Spleen (tissue), 7 donors: ENCODE results near the gene TMEM209.

Experiments used
- CTCF ChIP-seq, 11 experiments: fragments of 200-600 bp in 7 of 11; fragments of 450-650 bp in 4 of 11; sonication (generic) in 4 of 11; IDR thresholded peaks in 8 of 11; conservative IDR thresholded peaks in 3 of 11; 1 replicate in 7 of 11; 2 replicates in 4 of 11; pipeline versions ENCODE4 v1.4.0 to v1.8.0; 2016 to 2021; ENCODE audit warnings: antibody characterized with exemption in 11 of 11, inconsistent platforms in 4 of 11, mild to moderate bottlenecking in 1 of 11
- POLR2A ChIP-seq, 3 donors: fragments of 450-650 bp; IDR thresholded peaks; one replicate each; pipeline ENCODE4 v1.5.1; 2017; ENCODE audit warnings: antibody characterized with exemption in 3 of 3, mild to moderate bottlenecking in 1 of 3
- POLR2AphosphoS5 ChIP-seq, 3 donors: sonication (generic); formaldehyde crosslinking; IDR thresholded peaks; one replicate each; pipeline ENCODE4 v1.5.1; 2017; ENCODE audit warnings: antibody characterized with exemption in 3 of 3
- donor health status: DM: no; HTN: no; CAD: no; lungs with moderate emphysema.
- donor health status: DM: no; HTN: no; CAD: no.
- donor health status: DM: no; HTN: no; CAD: no.

DNA sequence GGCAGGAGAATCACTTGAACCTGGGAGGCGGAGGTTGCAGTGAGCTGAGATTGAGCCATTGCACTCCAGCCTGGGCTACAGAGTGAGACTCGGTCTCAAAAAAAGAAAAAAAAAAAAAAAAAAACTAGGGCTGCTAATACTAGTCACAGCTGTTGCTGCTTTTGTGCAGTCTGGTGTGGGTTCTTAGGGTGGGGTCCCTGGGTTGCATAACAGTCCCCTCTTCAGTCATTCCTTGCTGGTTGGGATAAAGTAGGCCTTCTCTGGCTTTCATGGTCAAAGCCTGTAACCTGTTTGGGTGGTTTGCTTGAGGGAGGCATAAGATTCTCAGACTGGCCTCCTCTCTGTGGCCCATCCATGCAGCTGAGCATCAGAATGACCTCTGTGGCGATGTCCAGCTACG lies 16.5 kb upstream of the TMEM209 start:
- no peak for TF ChIP-seq POLR2AphosphoS5 (IDR thresholded peaks at IDR 0.05)
- no peak for TF ChIP-seq CTCF (IDR thresholded peaks at IDR 0.05 in 8 of 11, conservative IDR thresholded peaks at IDR 0.05 in 3 of 11)
- TF ChIP-seq POLR2A (IDR thresholded peaks at IDR 0.05) = no peak
